NCI-H345 (cell line): ENCODE results near the gene NME9.

Experiments used
- DNase-seq: peaks from one replicate; lab custom pipeline; 2025; lab: John Stamatoyannopoulos, UW

The NME9 gene

DNA sequence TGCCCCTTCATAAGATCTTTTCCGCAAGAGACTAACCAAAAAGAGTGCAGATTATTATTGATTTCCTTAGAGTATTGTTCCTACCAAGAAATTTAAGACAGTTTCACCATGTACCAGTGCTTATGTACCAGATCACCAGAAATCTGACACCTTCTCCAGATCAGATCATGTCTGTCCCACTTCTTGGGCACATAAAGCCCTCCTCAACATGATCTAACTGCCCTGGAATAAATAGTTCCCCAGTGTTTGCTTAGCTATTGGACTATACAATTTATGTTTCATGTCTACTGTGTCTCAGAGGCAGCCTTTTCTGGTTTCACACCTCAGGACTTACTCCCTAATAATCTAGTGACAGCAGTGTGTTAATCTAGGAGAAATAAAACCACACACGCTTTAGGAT lies 46.8 kb downstream of the NME9 start:
- no peak for DNase-seq

DNA sequence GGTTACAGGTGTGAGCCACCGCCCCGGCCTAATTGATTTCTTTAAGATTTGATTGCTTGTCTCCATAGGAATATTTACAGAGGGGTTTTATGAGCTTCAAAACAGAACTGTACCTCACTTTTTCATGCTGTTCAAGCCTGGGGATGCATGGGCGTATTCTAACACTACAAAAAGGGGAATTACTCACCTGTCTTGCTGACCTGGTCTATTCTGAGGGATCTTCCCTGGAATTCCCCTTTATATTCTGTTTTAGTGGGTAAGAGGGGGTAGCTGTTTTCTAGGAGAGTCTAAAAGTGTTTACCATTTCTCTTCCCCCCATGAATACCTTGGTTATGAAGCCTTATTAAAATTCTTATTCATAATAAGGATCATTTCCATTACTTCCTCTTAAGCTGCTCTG lies 48.1 kb downstream of the NME9 start:
- no peak for DNase-seq

DNA sequence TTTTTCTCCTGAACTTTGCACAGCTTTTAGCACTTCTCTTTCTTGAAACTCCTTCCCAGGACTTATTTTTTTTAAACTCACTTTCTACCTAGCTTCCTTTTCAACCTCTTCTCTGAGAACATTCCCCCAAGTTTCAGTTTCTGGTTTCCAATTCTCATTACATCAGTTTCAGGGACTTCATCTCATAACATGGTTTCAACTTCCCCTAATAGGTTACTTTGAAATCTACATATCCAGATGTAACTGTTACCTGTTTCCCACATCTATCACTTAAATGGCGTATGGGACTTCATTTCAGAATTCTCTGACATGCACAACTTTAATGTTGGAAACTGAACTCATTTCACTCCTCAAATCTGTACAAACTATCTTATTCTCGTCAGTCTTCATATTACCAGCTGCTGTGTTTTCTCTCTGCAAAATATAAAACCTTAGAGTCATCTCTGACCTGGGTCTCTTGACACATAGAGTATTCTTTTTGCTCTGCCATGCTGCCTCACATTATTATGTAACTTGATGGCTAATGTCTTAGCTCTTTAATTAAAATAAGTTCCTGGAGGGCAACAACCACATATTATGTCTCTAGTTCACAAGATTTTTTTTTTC lies 58.4 kb downstream of the NME9 start:
- DNase-seq: no peak

- DNase-seq: no peak
These were observed 59.4 kb downstream of the NME9 start for GRCh38 chr3:138270245-138270644.

- DNase-seq: no peak
These were observed 62.6 kb downstream of the NME9 start for GRCh38 chr3:138267083-138267482.

DNA sequence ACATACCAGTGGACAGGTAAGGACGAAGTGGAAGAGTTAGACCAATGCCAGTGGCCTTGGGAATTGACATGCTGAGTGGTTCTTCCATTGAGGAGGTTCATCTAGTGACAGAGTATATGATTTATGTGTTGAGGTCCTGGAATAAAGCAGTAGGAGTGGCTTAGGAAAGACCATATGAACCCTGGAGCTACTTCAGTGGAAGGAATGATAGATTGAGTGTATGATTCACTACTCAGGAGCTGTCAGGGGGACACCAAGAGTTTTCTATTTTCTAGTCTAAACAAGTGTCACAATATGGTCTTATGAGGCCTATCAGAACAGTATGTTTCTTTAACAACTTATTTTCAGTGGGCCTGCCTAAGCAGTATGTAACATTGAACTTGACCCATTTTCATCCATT lies 63.9 kb downstream of the NME9 start:
- DNase-seq: no peak

GRCh38 chr3:138263104-138263503 lies 66.5 kb downstream of the NME9 start:
- DNase-seq: no peak

- no peak for DNase-seq
These were observed 69.0 kb downstream of the NME9 start for GRCh38 chr3:138260611-138261010.

DNA sequence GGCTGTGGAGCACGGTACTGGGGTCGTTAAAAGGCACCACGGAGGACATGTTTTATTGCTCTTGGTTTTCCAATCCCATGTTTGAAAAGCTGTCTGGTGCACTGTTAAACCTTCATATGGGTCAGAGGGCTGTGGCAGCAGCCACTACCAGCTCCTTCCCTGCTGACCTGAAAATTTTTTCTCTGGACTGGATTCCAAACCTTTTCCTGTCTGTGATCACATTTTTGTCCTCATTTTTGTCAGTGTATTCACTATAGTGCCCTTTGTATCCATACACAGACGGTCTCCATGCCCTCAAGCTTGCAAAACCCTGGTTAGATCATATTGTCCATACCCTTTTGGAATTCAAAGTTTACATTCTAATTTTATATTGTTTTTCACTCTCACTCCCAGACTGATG lies 70.5 kb downstream of the NME9 start:
- no peak for DNase-seq

DNA sequence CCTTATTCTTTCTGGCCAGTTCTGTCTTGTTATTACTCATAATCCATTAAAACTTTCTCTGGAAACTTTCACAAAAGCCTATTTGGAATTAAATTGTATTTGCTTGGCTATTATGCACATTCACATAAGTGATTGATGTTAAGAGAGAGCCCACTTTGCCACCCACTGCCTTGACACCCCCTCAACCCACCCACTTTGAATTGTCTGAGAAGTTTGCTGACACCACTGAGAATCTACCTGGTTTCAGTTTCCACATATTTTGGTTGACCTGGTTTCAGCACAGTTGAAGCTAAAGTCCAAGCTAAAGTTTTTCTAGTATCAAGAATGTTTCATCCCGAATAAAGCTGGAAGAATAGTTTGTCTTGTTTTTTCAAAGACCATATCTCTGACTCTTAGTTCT lies 71.7 kb downstream of the NME9 start:
- DNase-seq: no peak

DNA sequence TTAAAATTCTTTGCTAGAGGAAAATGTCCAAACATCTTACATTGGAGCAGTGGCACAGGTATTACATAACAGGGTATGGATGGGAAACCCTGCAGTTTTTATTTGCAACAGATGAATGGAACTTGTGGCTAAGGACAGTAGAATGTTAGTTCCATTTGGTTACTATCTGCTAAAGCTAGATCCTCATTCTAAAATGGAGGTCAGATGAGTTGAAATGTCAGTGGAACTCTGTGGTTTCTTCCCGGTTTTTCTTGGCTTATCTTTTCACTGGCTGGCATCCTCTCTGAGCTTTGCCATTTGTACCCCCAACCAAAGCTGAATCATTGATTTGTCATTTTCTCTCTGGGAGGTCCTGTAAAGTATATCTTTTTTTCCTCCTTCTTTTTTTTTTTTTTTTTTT lies 73.6 kb downstream of the NME9 start:
- DNase-seq: no peak

DNA sequence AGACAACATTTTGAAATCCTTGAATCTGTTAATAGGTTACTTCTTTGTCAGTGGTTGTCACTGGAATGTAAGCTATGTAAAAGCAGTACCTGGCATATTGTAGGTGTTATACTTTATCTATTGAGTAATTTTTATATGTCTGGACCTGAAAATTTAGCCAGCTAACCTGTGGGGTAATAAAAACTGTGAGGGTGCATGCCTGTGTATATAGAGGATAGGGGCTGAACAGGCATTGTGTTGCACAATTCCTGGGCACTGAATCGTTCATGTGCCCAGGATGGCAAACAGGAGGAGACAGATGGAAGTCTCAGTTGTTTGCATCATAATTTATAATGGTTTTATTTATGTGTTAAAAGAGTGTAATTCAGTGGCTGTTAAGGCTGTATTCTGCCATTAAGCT lies 75.4 kb downstream of the NME9 start:
- no peak for DNase-seq

GRCh38 chr3:138253609-138254008 lies 76.0 kb downstream of the NME9 start:
- no peak for DNase-seq
